DOHH2 (cell line): ENCODE measurements around the gene KRTAP19-7.

Experiments
- EZH2phosphoT487 ChIP-seq: fragments of 200-600 bp; sonication (generic); IDR thresholded peaks from 2 replicates; pipeline ENCODE4 v1.6.1; 2017; ENCODE audit warnings: borderline replicate concordance, mild to moderate bottlenecking, antibody characterized with exemption, low read length, moderate library complexity, mixed read lengths
- TF ChIP-seq, protein P1 (sequence below): fragments of 200-600 bp; sonication (generic); IDR thresholded peaks from one replicate; pipeline ENCODE4 v1.5.1; 2014; ENCODE audit warnings: antibody characterized with exemption, mild to moderate bottlenecking, low read depth, low read length; ENCODE audit not compliant: poor library complexity, severe bottlenecking

- TF ChIP-seq, protein P1, sequence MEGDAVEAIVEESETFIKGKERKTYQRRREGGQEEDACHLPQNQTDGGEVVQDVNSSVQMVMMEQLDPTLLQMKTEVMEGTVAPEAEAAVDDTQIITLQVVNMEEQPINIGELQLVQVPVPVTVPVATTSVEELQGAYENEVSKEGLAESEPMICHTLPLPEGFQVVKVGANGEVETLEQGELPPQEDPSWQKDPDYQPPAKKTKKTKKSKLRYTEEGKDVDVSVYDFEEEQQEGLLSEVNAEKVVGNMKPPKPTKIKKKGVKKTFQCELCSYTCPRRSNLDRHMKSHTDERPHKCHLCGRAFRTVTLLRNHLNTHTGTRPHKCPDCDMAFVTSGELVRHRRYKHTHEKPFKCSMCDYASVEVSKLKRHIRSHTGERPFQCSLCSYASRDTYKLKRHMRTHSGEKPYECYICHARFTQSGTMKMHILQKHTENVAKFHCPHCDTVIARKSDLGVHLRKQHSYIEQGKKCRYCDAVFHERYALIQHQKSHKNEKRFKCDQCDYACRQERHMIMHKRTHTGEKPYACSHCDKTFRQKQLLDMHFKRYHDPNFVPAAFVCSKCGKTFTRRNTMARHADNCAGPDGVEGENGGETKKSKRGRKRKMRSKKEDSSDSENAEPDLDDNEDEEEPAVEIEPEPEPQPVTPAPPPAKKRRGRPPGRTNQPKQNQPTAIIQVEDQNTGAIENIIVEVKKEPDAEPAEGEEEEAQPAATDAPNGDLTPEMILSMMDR: no peak
- no peak for TF ChIP-seq EZH2phosphoT487
These were observed 6.5 kb upstream of the KRTAP19-7 start for GRCh38 chr21:30567617-30568016.
